K562 (cell line): ENCODE results near the gene PRSS38. TPM values are rescaled to one million over a fixed set of nuclear protein-coding genes. Genes with fewer than 3 reads are reported as not detected.

Source experiments
- CXXC5 ChIP-seq: fragments of 250-450 bp; sonication (Bioruptor Pico); IDR thresholded peaks from 2 replicates; pipeline ENCODE4 v1.8.0; 2022; ENCODE audit warnings: inconsistent platforms, mild to moderate bottlenecking, moderate library complexity
- DACH1 ChIP-seq: fragments of 450-650 bp; IDR thresholded peaks from 2 replicates; pipeline ENCODE4 v1.6.1; 2018; ENCODE audit not compliant: partially characterized antibody
- EGR1 ChIP-seq: fragments of 450-650 bp; conservative IDR thresholded peaks from 2 replicates; pipeline ENCODE4 v1.6.1; 2017; ENCODE audit warnings: mild to moderate bottlenecking
- ETV5 ChIP-seq: sonication (generic); formaldehyde crosslinking; IDR thresholded peaks from 2 replicates; pipeline ENCODE4 v1.4.0; 2020; ENCODE audit warnings: low read depth, mild to moderate bottlenecking, missing genetic modification reagents
- HNRNPK ChIP-seq: fragments of 200-400 bp; formaldehyde crosslinking; IDR thresholded peaks from one replicate; pipeline ENCODE4 v1.6.1; 2018; ENCODE audit warnings: mild to moderate bottlenecking, low read depth, low read length; ENCODE audit not compliant: poor library complexity, severe bottlenecking
- IRF2 ChIP-seq: sonication (generic); formaldehyde crosslinking; IDR thresholded peaks from 2 replicates; pipeline ENCODE4 v1.8.1; 2022; ENCODE audit warnings: mild to moderate bottlenecking, missing genetic modification reagents
- MTA2 ChIP-seq: fragments of 450-650 bp; IDR thresholded peaks from 2 replicates; pipeline ENCODE4 v1.6.1; 2016; ENCODE audit warnings: low read depth
- MYBL2 ChIP-seq, 2 experiments: fragments of 450-650 bp in 1 of 2; sonication (generic) in 1 of 2; formaldehyde crosslinking in 1 of 2; IDR thresholded peaks; 2 replicates each; pipeline versions ENCODE4 v1.6.1 to v1.8.1; 2017 to 2022; ENCODE audit warnings: borderline replicate concordance in 1 of 2, inconsistent platforms in 1 of 2, low read depth in 1 of 2, mild to moderate bottlenecking in 1 of 2, missing genetic modification reagents in 1 of 2, moderate library complexity in 1 of 2
- NR1H2 ChIP-seq: sonication (generic); formaldehyde crosslinking; IDR thresholded peaks from 2 replicates; pipeline ENCODE4 v1.4.0; 2020; ENCODE audit warnings: mild to moderate bottlenecking, missing genetic modification reagents
- NR4A1 ChIP-seq, 2 experiments: fragments of 250-450 bp in 1 of 2; fragments of 450-650 bp in 1 of 2; sonication (Bioruptor Pico) in 1 of 2; IDR thresholded peaks; 2 replicates each; pipeline versions ENCODE4 v1.4.0 to v1.6.1; 2016 to 2020; ENCODE audit warnings: mild to moderate bottlenecking in 2 of 2, missing compliant biosample characterization in 1 of 2, missing genetic modification characterization in 1 of 2, moderate library complexity in 1 of 2
- RBM17 ChIP-seq: fragments of 200-400 bp; formaldehyde crosslinking; IDR thresholded peaks from 2 replicates; pipeline ENCODE4 v1.6.1; 2017; ENCODE audit warnings: low read depth, mild to moderate bottlenecking, low read length, borderline replicate concordance
- TCF7L2 ChIP-seq: fragments of 150-350 bp; IDR thresholded peaks from 2 replicates; pipeline ENCODE4 v1.6.1; 2016; ENCODE audit warnings: low read depth, mild to moderate bottlenecking, low read length, moderate library complexity
- ZFP30 ChIP-seq: fragments of 250-450 bp; sonication (Bioruptor Pico); IDR thresholded peaks from 2 replicates; pipeline ENCODE4 v1.8.0; 2022; ENCODE audit warnings: moderate library complexity, mild to moderate bottlenecking, inconsistent platforms, borderline replicate concordance
- ZNF212 ChIP-seq: fragments of 450-650 bp; formaldehyde crosslinking; IDR thresholded peaks from 2 replicates; pipeline ENCODE4 v1.4.0; 2020; ENCODE audit warnings: mild to moderate bottlenecking
- ZNF354B ChIP-seq: fragments of 250-450 bp; sonication (Bioruptor Pico); IDR thresholded peaks from 2 replicates; pipeline ENCODE4 v1.4.0; 2020
- polyA plus RNA-seq, 8 experiments: library from polyadenylated mRNA; depleted of rRNA in 4 of 8; stranded (reverse) in 5 of 8; unstranded in 3 of 8; fragments of >200 nt; fragmentation: Nextera tagmentation in 2 of 8; fragmentation: Illumina TruSeq in 1 of 8; extraction: Ambion mirVana in 2 of 8; extraction: Trizol in 1 of 8; gene quantifications; 2 replicates each; pipeline versions ENCODE4 v1.2.1 to v1.2.3, GENCODE V29; 2011 to 2014; ENCODE audit warnings: inconsistent platforms in 1 of 8, missing spikeins in 1 of 8
- total RNA-seq, 7 experiments: library from RNA; depleted of rRNA in 6 of 7; stranded (reverse); fragments of >200 nt in 6 of 7; fragmentation: Illumina TruSeq in 2 of 7; extraction: Trizol in 2 of 7; gene quantifications; 2 replicates each; pipeline versions ENCODE4 v1.2.1 to v1.2.3, GENCODE V29; 2011 to 2021; ENCODE audit warnings: low replicate concordance in 1 of 7
- TF ChIP-seq, protein P1 (sequence below): fragments of 450-650 bp; IDR thresholded peaks from 2 replicates; pipeline ENCODE4 v1.6.1; 2017; ENCODE audit warnings: antibody characterized with exemption, mild to moderate bottlenecking
- TF ChIP-seq, protein P2 (sequence below): fragments of 250-450 bp; sonication (Bioruptor Pico); IDR thresholded peaks from 2 replicates; pipeline ENCODE4 v1.8.0; 2021; ENCODE audit warnings: moderate library complexity, mild to moderate bottlenecking, inconsistent platforms
- TF ChIP-seq, protein P3 (sequence below): sonication (generic); formaldehyde crosslinking; IDR thresholded peaks from 2 replicates; pipeline ENCODE4 v1.8.1; 2022; ENCODE audit warnings: missing genetic modification reagents

The PRSS38 gene
- total and polyA plus RNA-seq, 9 of the 15 experiments (the other 6 are each of a cell fraction or from before 2014, with no cell fraction given): 0.09 to 0.14 TPM; not detected in 7

DNA sequence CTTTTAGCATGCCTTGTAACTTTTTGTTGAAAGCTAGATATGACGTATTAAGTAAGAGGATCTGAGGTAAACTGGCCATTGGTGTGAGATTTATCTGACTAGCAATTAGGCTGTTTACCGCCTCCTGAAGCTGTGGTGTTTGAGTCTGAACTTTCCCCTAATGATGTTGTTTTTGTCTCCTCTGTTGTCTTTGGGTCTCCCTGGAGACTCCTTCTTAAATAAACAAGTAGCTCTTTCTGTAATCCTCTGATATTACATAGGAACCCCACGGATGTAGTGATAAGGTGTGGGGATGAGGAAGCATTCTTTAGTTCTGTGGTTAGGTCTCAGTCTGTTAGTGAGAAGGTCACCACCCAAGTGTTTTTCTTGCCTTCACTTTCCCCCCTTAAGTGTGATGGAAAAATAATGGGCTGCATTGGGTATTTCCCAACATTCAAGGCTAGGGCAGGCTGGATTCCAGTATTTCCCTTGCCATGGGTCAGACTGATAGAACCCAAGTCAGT lies 33.0 kb downstream of the PRSS38 start (continued):
- TF ChIP-seq EGR1 (no peak; the same call in 1 of the 2 replicates), MTA2 (peak; percentile 75), ZNF212 (no peak), CXXC5 (CRISPR knock-in tag) (no peak), IRF2 (CRISPR knock-in tag) (no peak), RBM17 (no peak), DACH1 (peak; percentile 49), ETV5 (CRISPR knock-in tag) (no peak), MYBL2 (IDR thresholded peaks at IDR 0.05; ENCODE audit: low read depth) (no peak), MYBL2 (CRISPR knock-in tag; IDR thresholded peaks at IDR 0.05; ENCODE audit: borderline replicate concordance) (no peak), NR1H2 (CRISPR knock-in tag) (no peak), TCF7L2 (no peak), NR4A1 (CRISPR knock-in tag; IDR thresholded peaks at IDR 0.05) (no peak), NR4A1 (tag; IDR thresholded peaks at IDR 0.05) (no peak), ZNF354B (no peak), HNRNPK (no peak), ZFP30 (no peak)
- TF ChIP-seq, protein P1, sequence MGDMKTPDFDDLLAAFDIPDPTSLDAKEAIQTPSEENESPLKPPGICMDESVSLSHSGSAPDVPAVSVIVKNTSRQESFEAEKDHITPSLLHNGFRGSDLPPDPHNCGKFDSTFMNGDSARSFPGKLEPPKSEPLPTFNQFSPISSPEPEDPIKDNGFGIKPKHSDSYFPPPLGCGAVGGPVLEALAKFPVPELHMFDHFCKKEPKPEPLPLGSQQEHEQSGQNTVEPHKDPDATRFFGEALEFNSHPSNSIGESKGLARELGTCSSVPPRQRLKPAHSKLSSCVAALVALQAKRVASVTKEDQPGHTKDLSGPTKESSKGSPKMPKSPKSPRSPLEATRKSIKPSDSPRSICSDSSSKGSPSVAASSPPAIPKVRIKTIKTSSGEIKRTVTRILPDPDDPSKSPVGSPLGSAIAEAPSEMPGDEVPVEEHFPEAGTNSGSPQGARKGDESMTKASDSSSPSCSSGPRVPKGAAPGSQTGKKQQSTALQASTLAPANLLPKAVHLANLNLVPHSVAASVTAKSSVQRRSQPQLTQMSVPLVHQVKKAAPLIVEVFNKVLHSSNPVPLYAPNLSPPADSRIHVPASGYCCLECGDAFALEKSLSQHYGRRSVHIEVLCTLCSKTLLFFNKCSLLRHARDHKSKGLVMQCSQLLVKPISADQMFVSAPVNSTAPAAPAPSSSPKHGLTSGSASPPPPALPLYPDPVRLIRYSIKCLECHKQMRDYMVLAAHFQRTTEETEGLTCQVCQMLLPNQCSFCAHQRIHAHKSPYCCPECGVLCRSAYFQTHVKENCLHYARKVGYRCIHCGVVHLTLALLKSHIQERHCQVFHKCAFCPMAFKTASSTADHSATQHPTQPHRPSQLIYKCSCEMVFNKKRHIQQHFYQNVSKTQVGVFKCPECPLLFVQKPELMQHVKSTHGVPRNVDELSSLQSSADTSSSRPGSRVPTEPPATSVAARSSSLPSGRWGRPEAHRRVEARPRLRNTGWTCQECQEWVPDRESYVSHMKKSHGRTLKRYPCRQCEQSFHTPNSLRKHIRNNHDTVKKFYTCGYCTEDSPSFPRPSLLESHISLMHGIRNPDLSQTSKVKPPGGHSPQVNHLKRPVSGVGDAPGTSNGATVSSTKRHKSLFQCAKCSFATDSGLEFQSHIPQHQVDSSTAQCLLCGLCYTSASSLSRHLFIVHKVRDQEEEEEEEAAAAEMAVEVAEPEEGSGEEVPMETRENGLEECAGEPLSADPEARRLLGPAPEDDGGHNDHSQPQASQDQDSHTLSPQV: no peak
- TF ChIP-seq, protein P2, sequence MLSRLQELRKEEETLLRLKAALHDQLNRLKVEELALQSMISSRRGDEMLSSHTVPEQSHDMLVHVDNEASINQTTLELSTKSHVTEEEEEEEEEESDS: no peak
- TF ChIP-seq, protein P3, sequence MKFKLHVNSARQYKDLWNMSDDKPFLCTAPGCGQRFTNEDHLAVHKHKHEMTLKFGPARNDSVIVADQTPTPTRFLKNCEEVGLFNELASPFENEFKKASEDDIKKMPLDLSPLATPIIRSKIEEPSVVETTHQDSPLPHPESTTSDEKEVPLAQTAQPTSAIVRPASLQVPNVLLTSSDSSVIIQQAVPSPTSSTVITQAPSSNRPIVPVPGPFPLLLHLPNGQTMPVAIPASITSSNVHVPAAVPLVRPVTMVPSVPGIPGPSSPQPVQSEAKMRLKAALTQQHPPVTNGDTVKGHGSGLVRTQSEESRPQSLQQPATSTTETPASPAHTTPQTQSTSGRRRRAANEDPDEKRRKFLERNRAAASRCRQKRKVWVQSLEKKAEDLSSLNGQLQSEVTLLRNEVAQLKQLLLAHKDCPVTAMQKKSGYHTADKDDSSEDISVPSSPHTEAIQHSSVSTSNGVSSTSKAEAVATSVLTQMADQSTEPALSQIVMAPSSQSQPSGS: no peak
